CD4-positive, alpha-beta T cell treated with Interleukin-10 for 1 hour (primary cell): ENCODE measurements around the gene PITPNM3.
"Not testable (repeated sequence)": the region's sequence is repeated elsewhere in the genome, so short reads cannot be mapped to it uniquely, and the experiment has no call there.

Experiments used
- DNase-seq: peaks from one replicate; pipeline ENCODE4 v3.0.0-alpha.2; 2020

Gene PITPNM3

DNA sequence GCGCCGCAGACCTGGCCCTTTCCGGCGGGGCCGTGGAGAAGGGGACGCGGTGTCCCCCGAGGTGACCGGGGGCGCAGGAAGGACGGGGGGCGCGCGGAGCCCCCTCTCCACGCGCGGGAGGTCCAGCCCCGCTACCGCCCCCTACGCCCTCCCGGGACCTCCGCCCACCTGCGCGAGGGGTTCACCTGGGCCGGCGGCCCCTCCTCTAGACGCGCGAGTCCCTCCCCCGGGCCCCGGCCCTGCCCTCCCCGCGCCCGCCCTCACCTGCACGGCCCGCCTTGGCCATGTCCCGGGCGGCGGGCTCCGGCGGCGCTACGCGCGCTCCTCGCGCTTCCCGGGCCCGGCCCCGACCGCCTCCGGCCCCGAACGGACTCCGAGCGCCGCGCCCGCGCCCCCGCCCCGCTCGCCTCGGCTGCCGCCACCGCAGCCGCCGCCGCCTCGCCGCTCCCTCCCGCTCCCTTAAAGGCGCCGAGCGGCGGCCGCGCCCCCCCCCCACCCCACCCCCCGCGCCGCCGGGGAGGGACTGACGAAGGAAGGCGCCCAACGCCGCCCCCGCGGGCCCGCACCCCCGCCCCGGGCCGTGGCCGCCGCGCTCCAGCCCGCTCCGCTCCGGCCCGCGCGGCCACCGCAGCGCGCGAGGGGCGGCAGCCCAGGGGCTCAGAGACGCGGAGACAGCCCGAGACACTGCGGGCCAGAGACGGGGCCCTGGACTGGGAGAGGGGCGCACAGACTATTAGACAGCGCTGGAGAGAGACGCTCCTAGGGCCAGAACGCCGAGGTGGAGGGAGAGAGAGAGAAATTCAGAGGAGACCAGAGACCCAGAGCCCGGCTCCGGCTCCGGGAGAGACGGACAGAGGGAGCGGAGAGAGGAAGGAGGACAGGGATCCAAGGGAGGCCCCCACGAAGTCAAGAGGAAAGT is at the start of gene PITPNM3:
Gene PITPNM3, minus strand, starts transcription at position 435 of the 919 bp plus-strand sequence. Its CDS starts 149 bp downstream, at position 286.
- no peak for DNase-seq

DNA sequence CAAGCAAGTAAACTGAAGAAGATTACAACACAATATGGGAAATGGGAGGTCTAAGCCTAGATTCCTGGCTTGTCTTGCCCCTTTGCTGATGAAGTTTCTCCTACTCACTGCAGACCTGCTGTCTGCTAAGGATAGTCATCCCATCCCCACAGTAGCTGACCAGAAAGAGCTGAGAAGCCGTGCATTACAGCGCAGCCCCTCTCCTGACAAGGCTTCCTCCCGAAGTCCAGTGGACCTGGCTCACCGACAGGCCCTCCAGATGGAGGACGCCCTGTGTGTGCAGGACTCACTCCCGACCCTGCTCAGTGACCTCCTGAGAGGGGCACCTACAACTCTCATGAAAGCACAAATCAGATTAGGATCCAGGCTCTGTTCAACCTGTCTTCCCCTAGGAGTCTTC is 48.8 kb upstream of the PITPNM3 start:
- DNase-seq: no peak

DNA sequence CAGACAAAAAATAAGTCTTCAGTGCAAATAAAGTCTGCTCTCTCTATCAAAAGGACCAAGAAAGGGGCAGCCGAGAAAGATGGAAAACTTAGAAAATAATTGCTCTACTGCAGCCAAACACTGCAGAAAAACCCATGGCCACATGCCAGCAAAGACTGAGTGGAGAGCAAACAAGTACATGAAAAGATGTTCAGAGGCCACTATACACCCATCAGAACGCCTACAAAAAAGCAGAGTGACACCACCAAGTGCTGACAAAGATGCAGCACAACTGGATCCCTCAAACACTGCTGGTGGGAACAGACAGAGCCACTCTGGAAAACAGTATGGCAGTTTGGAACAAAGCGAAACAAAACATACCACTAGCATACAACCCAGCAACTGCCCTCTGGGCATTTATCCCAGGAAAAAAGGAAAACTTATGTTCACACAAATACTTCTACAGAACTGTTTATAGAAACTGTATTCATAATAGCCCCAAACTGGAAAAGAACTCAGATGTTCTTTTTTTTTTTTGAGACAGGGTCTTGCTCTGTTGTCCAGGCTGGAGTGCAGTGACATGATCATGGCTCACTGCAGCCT is 47.5 kb upstream of the PITPNM3 start:
- DNase-seq: no peak

DNA sequence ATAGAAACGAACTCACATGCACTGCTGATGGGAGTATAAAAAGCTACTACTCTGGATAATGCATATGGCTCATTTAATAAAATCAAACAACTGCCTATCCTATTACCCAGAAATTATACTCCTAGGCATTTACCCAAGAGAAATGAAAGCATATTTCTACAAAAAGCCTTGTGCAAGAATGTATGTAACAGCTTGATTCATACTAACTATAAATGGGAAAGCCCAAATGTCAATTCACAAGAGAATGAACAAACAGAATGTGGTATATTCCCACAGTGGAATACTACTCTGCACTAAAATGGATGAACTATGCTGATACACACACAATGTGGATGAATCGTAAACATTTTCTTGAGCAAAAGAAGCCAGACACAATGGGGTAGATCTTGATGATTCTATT is 45.8 kb upstream of the PITPNM3 start:
- DNase-seq: no peak

DNA sequence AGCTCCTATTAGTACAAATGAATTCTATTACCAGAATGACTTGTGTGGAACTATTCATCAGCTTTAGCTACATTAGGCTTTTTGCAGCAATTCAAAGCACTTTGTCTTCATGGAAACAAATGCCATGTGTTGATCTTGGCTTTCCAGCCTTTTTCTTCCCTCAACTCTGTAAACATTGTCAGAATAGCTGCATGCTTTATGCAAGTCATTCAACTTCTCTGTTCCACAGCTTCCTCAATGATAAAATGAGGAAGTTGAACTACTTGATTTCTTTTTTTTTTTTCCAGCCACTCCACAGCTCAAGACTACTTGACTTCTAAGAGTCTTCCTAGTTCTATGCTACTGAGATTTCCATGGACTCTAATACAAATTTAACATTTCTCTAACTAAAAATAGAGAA is 43.0 kb upstream of the PITPNM3 start:
- no peak for DNase-seq

DNA sequence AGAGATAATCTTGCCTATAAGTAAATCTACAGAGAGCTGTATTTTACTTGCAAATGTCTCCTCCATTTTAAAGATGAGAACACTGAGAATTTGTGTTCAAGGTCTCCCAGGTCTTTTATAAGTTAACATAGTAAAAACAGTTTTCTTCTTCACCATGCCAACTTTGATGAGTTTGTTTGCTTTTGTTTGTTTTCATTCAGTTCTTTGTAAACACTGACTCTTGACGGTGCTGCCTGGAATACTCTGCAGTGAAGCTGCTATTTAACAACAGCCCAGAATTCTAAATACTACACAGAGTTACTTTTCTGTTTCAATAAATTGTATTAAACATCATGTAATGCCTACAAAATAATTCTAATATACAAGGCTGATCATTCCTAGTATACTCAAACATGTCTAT is 41.4 kb upstream of the PITPNM3 start:
- no peak for DNase-seq

DNA sequence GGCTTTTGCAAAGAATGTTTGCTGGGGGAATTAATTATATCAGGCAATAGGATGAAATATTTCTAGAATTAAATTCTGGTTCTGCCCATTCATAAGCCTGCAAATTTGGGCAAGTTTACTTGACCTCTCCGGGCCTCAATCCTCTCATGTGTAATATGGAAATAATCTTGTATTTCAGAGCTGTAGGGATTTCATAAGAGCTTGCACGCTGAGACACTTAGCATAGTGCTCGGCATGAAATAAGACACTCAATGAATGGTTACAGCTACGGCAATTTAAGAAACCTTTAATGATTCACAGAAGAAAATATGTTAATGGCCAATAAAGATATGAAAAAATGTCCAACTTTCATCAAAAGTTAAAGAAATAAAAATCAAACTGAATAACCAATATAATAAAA is 40.6 kb upstream of the PITPNM3 start:
- DNase-seq: no peak

DNA sequence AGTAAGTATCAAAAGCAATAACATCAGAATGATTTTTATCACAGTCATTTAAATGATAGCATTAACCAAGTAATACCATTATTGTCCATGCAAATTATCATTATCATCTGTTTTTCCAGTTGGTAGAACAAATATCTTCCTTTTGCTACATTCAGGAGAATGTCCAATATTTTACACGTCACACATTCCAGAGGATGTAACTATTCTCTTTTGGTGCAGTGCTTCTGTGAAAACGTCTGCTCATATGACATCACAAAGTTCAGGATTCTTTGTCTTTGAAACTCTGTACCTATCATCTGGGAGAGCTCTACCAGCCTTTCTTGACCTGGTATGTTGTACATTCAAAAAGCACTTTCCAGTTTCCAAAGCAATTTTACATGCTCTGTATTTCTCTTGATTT is 40.2 kb upstream of the PITPNM3 start:
- DNase-seq: no peak

DNA sequence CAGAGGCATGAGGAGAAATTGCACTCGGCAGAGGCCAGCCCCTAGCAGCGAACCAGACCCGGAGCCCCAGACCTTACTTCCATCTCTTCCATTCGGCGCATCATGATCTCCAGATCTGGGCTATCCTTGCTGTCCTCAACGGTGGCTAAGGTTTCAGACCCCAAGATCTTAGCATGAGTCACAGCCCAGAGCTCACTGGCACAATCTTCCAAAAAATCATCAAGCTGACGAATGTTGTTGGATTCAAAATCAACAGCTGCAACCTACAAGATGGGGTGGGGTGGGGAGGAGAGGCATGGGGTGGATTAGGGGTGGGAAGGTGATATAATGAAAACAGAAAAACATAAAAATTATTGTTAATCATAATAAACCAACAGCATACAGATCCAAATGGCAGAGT is 39.7 kb upstream of the PITPNM3 start:
- DNase-seq: no peak

DNA sequence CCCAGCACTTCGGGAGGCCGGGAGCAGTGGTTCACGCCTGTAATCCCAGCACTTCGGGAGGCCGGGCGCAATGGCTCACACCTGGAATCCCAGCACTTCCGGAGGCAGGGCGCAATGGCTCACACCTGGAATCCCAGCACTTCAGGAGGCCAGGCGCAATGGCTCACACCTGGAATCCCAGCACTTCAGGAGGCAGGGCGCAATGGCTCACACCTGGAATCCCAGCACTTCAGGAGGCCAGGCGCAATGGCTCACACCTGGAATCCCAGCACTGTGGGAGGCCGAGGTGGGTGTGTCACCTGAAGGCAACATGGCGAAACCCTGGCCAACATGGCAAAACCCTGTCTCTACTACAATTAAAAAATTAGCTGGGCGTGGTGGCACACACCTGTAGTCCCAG is 37.0 kb upstream of the PITPNM3 start:
- DNase-seq: not testable (repeated sequence)

DNA sequence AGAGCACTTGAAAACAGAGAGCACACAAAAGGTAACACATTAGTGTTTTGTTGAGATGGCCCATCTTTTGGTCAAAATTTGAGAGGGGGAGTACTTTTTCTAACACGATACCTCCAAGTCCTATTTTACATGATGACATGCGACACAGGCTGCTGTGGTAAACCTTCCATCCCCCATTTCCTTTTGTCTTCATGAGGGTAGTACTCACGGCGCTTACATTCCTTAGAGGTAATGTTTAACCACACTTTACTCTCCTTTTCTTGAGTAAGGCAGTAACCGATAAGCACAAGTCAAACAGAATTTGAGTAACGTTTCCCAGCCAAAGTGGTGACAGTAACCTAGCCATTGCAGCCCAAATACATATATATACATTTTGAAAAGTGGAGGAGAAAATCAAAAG is 35.8 kb upstream of the PITPNM3 start:
- no peak for DNase-seq

DNA sequence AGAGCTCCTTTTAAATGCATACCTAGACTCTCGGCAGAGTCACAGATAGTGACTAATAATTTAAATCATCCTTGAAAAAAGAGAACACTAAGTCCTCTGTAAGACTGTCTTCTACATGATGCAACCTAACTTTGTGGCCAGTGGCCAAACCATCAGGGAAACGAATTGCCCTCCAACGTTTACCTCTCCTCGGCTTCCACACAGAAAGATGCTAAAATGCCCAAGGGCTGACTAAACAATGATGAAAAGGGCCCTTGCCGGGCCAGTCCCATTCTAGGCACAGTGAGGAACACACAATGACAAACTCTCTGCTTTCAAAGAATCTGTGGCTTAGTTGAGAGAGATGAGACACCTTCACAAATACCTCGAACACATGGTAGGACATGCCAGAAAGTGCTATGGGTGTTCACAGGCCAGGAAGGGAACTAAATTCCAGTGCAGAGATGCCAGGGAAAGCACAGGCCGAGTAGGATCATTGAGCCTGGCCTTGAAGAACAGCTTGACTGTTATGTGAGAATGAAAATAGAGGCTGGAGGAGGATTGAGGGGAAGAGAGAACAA is 35.3 kb upstream of the PITPNM3 start:
- DNase-seq: no peak

DNA sequence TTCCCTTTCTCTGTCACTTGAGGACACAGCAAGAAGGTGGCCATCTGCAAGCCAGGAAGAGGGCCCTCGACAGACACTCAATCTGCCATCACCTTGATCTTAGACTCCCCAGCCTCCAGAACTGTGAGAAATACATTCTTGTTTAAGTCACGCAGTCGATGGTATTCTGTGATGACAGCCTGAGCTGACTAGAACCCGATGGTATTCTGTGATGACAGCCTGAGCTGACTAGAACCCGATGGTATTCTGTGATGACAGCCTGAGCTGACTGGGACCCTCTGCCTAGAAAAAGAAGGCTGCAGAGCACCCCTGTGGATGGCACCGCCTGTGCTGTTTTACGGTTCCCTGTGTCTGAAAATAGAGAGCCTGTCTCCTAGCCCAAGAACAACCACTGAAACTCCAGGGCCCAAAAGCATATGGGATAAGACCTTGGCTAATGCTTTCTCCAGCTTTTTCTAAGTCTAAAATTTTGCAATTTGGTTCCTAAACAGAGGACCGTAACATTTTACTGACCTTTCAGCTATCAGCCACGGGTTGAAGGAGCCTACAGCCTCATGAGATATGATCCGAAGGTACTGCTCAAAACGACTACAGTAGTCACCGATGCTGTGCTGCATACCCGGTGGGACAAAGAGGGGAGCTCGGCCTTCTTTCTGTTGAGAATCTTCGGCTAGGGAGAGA is 33.1 kb upstream of the PITPNM3 start:
- no peak for DNase-seq

DNA sequence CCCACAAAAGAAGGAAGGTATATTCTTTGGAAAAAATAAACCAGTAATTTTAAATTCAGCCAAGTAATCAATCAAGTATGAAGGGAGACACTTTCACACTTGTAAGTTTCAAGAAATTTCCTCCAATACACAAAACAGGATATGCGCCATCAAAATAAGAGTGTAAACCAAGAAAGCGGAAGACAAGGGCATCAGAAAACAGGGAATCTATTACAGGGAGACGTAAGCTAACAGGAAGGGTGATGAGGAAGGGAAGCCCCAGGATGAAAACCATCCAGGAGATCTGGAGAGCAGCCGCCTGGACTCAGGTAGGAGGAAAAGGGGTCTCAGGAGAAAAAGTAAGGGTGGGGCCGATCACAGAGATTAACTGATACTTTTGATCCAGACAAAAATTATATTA is 31.8 kb upstream of the PITPNM3 start:
- DNase-seq: no peak

DNA sequence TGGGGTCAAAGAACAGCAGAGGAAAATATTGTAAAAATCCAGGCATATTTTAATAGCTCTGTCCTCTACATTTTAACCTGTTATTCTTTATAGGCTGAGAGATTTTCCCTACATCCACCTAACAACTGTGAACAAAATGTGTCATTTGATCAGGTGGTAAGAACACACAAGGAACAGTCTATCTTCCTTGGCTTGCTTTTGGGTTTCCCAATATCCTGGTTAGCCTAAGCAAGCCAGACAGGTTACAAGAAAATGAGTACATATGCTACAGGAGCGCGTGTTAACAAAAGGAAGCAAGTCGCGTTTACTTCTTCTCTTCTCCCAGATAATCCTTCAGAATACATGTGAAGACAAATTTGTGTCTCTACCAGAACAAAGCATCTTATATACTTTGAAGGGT is 31.0 kb upstream of the PITPNM3 start:
- no peak for DNase-seq

DNA sequence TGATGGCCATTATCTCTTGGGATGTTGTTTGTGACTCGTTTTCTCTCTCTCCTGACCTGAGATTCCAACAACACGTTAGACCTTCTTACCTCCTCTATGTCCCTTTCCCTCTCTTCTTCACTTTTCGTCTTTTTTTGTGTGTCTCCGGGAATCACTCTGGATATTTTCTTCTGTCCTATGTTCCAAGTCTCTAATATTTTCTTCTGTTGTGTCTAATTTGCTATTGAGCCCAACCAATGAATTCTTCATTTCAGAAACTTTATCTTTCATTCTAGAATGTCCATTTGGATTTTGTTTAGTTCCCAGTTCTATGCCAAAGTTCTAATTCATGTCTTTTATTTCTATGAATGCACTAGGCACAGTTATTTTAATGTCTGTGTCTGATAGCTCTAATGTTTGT is 27.1 kb upstream of the PITPNM3 start:
- no peak for DNase-seq

DNA sequence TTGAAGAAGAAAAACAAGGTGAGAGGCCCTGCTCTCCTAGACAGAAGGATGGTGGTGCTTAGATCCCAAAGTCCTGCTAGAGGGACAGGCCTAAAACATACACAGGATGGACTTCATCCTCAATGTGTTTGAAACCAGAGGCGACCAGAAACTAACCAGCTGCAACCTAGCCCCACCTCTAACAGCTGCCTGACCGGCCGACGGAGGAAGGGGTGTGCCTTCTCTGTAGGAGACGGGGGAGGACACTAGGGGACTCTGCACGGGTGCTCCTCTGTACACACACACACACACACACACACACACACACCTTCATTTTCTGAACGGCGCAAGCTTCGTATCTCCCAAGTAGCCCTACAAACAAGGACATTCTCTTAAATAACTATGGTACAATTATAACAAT is 24.3 kb upstream of the PITPNM3 start:
- DNase-seq: no peak

DNA sequence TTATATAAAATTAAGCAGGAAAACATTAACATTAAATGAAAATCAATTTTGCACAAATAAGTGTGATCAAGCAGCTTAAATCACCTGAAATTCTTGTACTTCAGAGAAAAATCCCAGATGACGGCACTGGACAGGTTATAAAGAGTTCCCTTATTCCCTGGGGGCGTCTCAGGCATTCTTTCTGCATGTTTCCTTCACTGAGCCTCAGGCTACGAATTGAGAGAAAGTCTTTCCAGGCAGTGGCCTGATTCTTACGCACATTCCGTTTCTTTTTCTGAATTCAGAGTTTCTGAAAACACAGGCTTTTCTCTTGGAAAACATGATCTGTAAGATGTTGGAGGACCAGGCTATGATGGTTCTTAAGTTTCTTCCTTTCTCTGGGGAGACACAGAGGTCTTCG is 22.1 kb upstream of the PITPNM3 start:
- no peak for DNase-seq

DNA sequence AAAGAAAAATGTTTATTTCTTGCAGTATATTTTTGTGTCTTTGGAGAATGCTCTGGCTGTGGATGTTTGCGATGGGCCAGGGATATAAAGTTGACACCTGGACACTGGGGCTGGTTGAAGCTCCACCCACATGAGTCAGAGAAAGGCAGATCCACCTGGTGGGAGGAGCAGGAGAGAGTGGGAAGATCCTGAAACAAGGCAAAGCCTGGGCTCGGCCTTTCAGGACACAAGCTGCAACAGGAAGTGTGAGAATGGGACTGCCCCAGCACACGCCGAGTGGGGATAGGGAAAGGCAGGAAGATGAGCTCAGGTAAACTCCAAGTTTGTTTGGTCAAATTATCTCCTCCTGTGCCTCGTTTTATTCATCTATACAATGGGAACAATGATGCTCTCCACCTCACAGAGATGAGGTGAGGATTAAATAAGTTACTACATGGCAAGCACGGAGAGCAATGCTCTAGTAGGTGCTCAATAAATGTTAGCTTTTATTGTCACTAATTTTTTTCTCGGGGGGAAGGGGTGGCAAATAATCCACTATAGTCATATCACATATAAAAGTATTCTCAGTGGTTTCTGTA is 21.4 kb upstream of the PITPNM3 start:
- DNase-seq: no peak

DNA sequence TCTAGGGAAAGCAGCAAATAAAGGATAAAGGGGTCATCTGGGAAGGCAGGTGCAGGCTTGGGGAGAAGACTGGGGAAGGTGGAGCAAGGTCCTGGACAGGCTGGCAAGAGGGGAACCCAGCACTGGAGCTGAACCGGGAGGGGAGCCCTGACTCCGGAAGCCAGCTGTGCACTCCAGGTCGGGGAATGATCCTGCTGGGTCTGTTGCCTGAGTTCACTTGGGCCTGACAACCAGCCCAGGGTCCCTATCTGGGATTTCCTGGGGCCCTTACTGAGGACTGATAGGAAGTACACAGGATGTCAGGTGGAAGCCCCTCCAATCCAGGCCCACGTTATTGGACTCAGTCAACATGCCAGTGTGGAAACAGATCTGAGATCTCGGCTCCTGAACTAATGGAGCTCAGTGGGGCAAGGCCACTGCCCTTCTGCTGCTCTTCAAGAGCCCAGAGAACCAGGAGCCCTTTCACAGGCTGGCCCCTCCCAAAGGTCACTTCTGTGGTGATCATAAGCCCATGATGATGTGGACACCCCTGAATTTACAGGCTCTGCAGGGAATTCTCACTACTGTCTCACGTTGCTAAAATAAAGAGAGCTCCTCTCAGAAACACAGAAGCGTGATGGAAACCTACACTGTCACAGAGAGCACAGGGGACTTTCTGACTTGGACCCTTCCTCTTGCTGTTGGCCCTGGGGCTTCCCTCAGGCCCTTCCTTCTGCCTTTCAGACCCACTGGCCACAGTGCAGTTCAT is 19.9 kb upstream of the PITPNM3 start:
- DNase-seq: no peak

DNA sequence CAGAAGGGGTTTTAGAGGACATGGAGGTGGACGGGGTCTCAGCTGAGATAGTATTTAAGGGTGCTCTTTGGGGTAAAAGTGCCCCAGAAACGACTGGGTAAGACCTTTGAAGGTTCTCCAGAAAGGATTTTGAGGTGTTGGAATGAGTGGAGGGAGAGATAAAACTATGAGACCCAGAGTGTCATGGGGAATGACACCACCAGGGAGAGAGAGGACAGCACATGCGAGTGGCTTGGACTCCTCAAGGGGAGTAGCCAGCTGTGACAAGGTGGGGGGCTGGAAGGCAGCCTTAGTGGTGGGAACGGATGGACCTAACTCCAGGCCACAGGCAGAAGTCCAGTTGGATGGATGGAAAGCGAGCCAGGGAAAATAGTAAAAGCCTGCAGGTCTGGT is 19.2 kb upstream of the PITPNM3 start:
- no peak for DNase-seq
